Activated CD4-positive, alpha-beta T cell treated with anti-CD3 and anti-CD28 coated beads, Interleukin-2, amount 50 U/mL, for 24 hours (primary cell): Measurements from ENCODE around the gene ZFPM1.

ENCODE experiments used
- DNase-seq, 2 donors: peaks; one replicate each; pipeline ENCODE4 v3.0.0-alpha.2; 2020; ENCODE audit warnings: low read depth in 1 of 2, low spot score in 1 of 2

The ZFPM1 gene

GRCh38 chr16:88495268-88495772, 42.2 kb downstream of the ZFPM1 start:
- DNase-seq = no peak

GRCh38 chr16:88497561-88498462, 44.7 kb downstream of the ZFPM1 start:
- no peak for DNase-seq

DNA sequence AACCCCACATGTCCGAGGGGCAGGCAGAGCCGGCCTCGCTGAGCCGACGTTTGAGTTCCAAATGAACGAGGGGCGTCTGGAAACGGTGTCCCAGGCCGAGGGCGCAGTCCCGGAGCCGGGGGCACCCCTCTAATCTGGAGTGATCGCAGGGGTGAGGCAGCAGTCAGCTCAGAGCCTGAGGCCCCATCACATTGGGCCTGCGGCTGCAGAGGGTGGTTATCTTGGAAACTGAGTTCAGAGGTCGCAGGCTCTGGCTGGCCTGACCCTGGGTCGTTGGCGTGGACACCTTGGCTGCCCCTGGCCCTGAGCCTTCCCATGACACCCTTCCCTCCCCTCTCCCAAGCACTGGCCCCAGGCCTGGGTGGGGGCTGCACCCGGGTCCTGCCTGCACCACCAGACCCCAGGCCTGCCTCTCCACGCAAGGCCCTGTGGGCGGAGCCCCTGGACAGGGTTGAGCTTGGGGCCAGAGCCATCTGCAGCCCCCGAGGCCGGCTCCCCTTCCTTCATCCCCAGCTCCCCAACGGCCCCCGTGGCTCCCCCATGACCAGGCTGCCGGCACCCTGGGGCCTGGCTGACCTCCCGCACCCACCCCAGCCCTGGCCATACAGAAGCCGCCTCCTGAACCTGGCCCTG, 45.6 kb downstream of the ZFPM1 start:
- DNase-seq = no peak

GRCh38 chr16:88499292-88499691, 46.2 kb downstream of the ZFPM1 start:
- DNase-seq = no peak

- no peak for DNase-seq
These were observed 46.8 kb downstream of the ZFPM1 start for GRCh38 chr16:88499836-88500251.

GRCh38 chr16:88500255-88500661, 47.2 kb downstream of the ZFPM1 start:
- DNase-seq = no peak

GRCh38 chr16:88502371-88502770, 49.3 kb downstream of the ZFPM1 start:
- DNase-seq = no peak

GRCh38 chr16:88502776-88503280, 49.7 kb downstream of the ZFPM1 start:
- DNase-seq = no peak

DNA sequence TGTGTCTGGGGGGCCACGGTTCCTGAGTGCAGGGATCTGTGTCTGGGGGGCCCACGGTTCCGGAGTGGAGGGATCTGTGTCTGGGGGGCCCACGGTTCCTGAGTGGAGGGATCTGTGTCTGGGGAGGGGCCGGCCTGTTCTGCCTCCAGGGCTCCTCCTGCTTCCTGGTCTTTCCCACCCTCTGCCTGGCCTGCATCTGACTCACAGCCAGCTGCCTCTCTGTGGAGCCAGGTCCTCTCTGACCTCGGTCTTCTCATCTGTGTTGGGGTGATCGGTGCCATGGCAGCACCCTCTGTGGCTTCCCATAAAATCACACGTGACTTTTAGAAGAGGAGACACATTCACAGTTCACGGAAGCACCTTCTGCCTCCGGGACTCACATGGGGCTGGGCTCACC, 50.3 kb downstream of the ZFPM1 start:
- no peak for DNase-seq

DNA sequence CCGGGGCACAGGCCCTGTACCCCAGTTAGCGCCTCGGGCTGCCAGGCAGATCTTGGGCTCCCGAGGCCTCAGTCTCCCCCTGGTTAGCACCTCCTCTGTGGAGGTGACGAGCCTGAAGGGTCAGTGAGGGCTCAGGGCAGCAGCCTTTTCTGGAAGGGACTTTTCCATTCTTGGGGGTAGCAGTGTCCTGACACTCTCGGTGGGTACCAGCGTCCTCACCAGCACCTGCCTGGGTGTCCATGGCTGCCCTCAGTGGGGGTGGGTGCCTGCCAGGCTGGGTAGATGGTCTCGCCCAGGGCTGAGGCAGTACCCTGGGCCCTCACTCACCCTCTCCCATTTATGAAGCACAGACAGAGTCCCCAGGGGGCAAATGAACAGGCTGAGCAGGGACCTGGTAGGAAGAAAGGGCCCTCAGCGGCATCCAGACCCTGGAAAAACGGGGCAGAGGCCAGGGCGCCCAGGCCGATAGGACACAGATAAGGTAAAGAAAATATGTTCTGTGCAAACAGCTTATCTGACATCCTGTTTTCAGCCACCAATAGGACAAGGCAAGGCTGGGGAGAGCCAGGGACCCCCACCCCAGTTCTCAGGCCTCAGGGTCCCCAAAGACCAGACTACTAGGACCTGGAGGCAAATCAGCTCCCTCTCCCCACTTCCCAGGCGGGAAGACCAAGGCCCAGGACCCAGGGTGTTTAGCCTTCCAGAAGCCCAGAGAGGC, 50.9 kb downstream of the ZFPM1 start:
- DNase-seq = no peak

DNA sequence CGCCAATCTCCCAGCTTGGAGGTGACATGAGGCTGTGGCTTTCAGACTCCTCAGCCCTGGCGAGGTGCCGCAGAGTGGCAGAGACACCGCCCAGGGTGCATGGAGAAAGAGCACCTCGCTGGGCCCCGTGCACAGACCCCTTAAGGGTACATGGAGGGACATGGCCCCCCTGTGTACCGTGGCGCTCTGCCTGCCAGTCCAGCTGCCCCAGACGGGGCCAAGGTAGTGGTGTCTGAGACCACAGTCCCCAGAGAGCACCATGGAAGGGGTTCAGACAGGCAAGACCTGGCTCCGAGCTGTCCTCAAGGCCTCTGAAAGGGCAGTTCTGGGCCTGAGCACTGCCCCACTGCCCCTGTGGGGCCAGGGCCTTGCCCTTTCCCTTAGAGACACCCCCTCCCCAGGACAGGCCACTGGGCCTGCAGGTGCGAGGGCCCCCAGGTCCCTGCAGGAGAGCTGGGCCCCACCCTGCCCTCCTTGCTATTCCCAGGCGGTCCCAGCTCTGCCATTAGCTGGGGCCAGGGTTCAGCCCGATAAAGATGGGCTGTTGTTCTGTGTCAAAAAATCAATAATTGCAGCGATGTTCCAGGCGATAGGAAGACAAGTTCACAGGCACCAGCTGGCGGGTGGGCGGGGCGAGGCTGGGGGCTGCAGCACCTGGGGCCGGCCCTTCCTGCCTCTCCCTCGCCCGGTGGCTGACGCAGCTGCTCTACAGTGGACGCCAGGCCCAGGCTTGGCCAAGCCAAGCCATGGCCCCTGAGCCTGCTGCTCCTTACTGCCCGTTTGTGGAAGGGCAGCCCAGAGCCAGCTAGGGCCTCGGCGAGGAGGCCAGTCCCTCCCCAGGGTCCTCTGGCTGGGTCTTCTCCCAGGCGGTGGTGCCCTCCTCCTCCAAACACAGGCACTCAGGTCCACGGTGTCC, 51.7 kb downstream of the ZFPM1 start:
- DNase-seq = no peak

DNA sequence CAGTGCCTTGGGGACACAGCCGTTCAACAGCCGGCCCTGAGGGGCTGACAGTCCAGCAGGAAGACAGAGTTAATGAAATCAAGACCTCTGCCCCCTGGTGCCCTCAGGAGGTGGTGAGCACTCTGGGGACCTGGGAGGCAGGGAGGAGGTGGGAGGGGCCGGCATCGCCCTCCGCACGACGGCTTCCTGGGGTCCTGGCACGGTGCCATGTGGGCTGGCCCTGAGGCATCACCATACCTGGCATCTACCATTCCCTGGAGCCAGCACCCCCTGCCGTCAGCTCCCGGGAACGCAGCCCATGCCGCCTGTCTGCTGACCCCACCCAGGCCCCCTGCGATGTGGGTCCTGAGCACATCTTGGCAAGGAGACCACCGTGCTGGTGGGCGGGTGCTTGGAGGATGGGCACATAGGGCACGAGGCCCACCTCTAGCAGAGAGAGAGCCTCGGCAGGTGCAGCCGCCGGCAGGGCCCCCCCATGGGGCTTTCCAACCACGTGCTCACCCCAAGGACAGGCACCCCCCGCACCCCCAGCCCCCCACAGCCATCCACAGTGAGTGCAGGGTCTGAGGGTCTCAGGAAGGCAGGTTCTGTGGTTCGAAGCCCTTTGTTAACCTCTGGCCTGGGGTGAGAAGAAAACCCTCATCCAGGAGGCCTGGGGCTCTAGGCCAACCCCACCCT, 52.5 kb downstream of the ZFPM1 start:
- peak; percentile 15 to 33 for DNase-seq

GRCh38 chr16:88506723-88507122, 53.6 kb downstream of the ZFPM1 start:
- no peak for DNase-seq

DNA sequence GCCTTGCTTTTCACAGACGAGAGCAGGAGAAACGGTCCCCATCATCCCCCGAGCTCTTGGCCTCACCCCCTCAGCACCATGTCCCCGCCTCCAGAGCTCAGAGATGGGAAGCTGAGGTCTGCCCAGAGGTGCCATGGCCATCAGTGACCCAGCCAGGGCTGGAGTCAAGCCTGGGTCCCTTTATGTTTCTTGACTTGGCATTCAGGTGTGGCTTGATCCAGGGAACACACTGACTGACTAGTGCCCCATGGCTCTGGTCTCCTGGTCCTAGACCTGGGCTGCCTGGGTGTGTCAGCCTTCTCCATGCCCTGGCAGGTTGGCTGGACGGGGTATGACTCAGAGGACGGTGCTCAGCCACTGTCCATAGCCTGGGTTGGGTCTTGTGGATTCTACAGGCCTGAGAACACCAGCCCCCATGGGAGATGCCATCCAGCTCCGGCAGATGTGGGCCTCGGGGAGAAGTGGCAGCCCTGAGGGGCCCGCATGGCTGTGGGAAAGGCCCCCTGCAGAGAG, 54.2 kb downstream of the ZFPM1 start:
- DNase-seq = no peak

- no peak for DNase-seq
These were observed 55.3 kb downstream of the ZFPM1 start for GRCh38 chr16:88508376-88508867.

- DNase-seq = no peak
These were observed 56.0 kb downstream of the ZFPM1 start for GRCh38 chr16:88508868-88509748.

GRCh38 chr16:88509749-88510069, 56.6 kb downstream of the ZFPM1 start:
- no peak for DNase-seq

GRCh38 chr16:88510091-88510994, 57.3 kb downstream of the ZFPM1 start:
- no peak for DNase-seq
